GM12878 (cell line): ENCODE data around the gene EEIG2. TPM values are rescaled to one million over a fixed set of nuclear protein-coding genes. Genes with fewer than 3 reads are reported as not detected.

Source experiments
- ATAC-seq: fragments of 200-7000 bp; cut with Tn5 transposase; 3 replicates; pipeline ENCODE4 v1.9.1; 2020; ENCODE audit warnings: mild to moderate bottlenecking, moderate library complexity
- BruUV-seq: library from RNA; stranded (reverse); fragments of 400-500 nt; replicated peaks from 2 replicates; lab custom pipeline; 2021; lab: Mats Ljungman, UMichigan
- CTCF ChIA-PET: fragments of 300-600 bp; sonication (Branson Sonifier 250); formaldehyde crosslinking; extraction: SDS; loops from one replicate; lab custom pipeline; 2021; ENCODE audit warnings: inconsistent platforms; lab: Yijun Ruan, JAX
- POLR2A ChIA-PET: fragments of 350-600 bp; formaldehyde crosslinking; extraction: SDS; loops from one replicate; lab custom pipeline; 2021; ENCODE audit warnings: inconsistent platforms; lab: Charles Lee
- RAD21 ChIA-PET: fragments of 300-600 bp; sonication (Branson Sonifier 250); formaldehyde crosslinking; loops from one replicate; lab custom pipeline; 2023; ENCODE audit warnings: antibody characterized with exemption; ENCODE audit not compliant: unreplicated experiment; lab: Charles Lee
- SMC1A ChIA-PET: fragments of 300-600 bp; sonication (Branson Sonifier 250); formaldehyde crosslinking; loops from one replicate; lab custom pipeline; 2023; ENCODE audit not compliant: unreplicated experiment, uncharacterized antibody; lab: Charles Lee
- DNase-seq: peaks from one replicate; pipeline ENCODE4 v3.0.0-alpha.2; 2011; ENCODE audit warnings: low read depth, low spot score
- FAIRE-seq: peaks from 3 replicates; lab custom pipeline; 2011; peaks lifted over from hg19 to GRCh38; lab: Jason Lieb, UNC
- H2AFZ ChIP-seq: 2 replicates; pipeline ENCODE4 v1.6.0; 2011; ENCODE audit warnings: low read depth, low read length, control low read depth; ENCODE audit not compliant: control insufficient read depth
- H3K27ac ChIP-seq: 2 replicates; pipeline ENCODE4 v1.5.1; 2011; ENCODE audit warnings: control low read depth; ENCODE audit not compliant: control insufficient read depth, insufficient read depth
- H3K27me3 ChIP-seq, 2 experiments: replicated peaks in 1 of 2; 2 replicates each; pipeline versions ENCODE4 v1.6.0 to v1.6.1; 2011; ENCODE audit warnings: low read length in 1 of 2; ENCODE audit not compliant: control insufficient read depth in 2 of 2, insufficient read depth in 2 of 2
- H3K36me3 ChIP-seq, 2 experiments: 2 replicates each; pipeline ENCODE4 v1.5.1; 2011; ENCODE audit warnings: low read length in 1 of 2; ENCODE audit not compliant: control insufficient read depth in 2 of 2, insufficient read depth in 2 of 2
- H3K4me1 ChIP-seq: 2 replicates; pipeline ENCODE4 v1.6.1; 2011; ENCODE audit warnings: mild to moderate bottlenecking, low read length, moderate library complexity, mixed read lengths; ENCODE audit not compliant: control insufficient read depth, insufficient read depth
- H3K4me2 ChIP-seq: 2 replicates; pipeline ENCODE4 v1.6.0; 2011; ENCODE audit warnings: control low read depth; ENCODE audit not compliant: control insufficient read depth, insufficient read depth
- H3K4me3 ChIP-seq: fragments of 200-600 bp; sonication (generic); 2 replicates; pipeline ENCODE4 v1.5.1; 2016
- H3K79me2 ChIP-seq: 2 replicates; pipeline ENCODE4 v1.6.0; 2011; ENCODE audit warnings: low read length; ENCODE audit not compliant: control insufficient read depth, insufficient read depth
- H3K9ac ChIP-seq: 2 replicates; pipeline ENCODE4 v1.8.0; 2011; ENCODE audit warnings: low read length, control low read depth, mixed read lengths; ENCODE audit not compliant: control insufficient read depth, insufficient read depth
- H3K9me3 ChIP-seq: replicated peaks from 3 replicates; pipeline ENCODE4 v1.5.1; 2011; ENCODE audit warnings: mild to moderate bottlenecking, low read length; ENCODE audit not compliant: control insufficient read depth, insufficient read depth
- H4K20me1 ChIP-seq: 2 replicates; pipeline ENCODE4 v1.6.0; 2011; ENCODE audit not compliant: control insufficient read depth, insufficient read depth
- CBFB ChIP-seq: IDR thresholded peaks from 2 replicates; pipeline ENCODE4 v1.6.1; 2016; ENCODE audit warnings: antibody characterized with exemption, low read depth
- KDM1A ChIP-seq: fragments of 200-600 bp; sonication (generic); IDR thresholded peaks from 2 replicates; pipeline ENCODE4 v1.6.1; 2016; ENCODE audit warnings: borderline replicate concordance
- SUPT20H ChIP-seq: IDR thresholded peaks from 2 replicates; pipeline ENCODE4 v1.6.1; 2011; ENCODE audit warnings: low read depth, mild to moderate bottlenecking, low read length, moderate library complexity, borderline replicate concordance; ENCODE audit not compliant: control insufficient read depth
- TCF3 ChIP-seq: IDR thresholded peaks from 2 replicates; pipeline ENCODE4 v1.6.1; 2012; ENCODE audit warnings: low read depth, mild to moderate bottlenecking, low read length, borderline replicate concordance; ENCODE audit not compliant: insufficient read depth
- TCF7 ChIP-seq: IDR thresholded peaks from 2 replicates; pipeline ENCODE4 v1.6.1; 2014; ENCODE audit warnings: antibody characterized with exemption, borderline replicate concordance
- ZNF384 ChIP-seq: IDR thresholded peaks from 2 replicates; pipeline ENCODE4 v1.6.1; 2012; ENCODE audit warnings: low read depth, mild to moderate bottlenecking, low read length, improper control_type of control experiment, borderline replicate concordance
- WGBS: methylation state at CpG from one replicate; pipeline ENCODE4 v1.1.6; 2016; ENCODE audit warnings: low lambda C conversion rate; ENCODE audit not compliant: insufficient replicate concordance, insufficient coverage; ENCODE audit errors: missing lambda C conversion rate; 5-methylcytosine and 5-hydroxymethylcytosine counted together
- in situ Hi-C: fragments of 300-500 bp; cut with MboI; formaldehyde crosslinking; loops from 9 replicates; pipeline ENCODE4 v1.14.3; 2018; ENCODE audit warnings: mixed read lengths
- intact Hi-C: fragments of 100-400 bp; cut with micrococcal nuclease; formaldehyde crosslinking; loops from one replicate; pipeline ENCODE4 v1.14.2; 2022; ENCODE audit not compliant: unreplicated experiment
- polyA plus RNA-seq, 11 experiments: library from polyadenylated mRNA; depleted of rRNA in 4 of 11; unstranded in 6 of 11; stranded (reverse) in 5 of 11; fragments of >200 nt; fragmentation: Nextera tagmentation in 4 of 11; fragmentation: Illumina TruSeq in 1 of 11; extraction: Ambion mirVana in 4 of 11; extraction: Trizol in 1 of 11; gene quantifications; 1 replicate in 1 of 11; 2 replicates in 10 of 11; pipeline versions ENCODE4 v1.2.1 to v1.2.3, GENCODE V29; 2011 to 2016; ENCODE audit warnings: inconsistent platforms in 2 of 11, missing spikeins in 2 of 11, low read depth in 1 of 11
- total RNA-seq, 4 experiments: library from RNA; depleted of rRNA in 3 of 4; stranded (reverse); fragments of >200 nt in 3 of 4; fragmentation: Illumina TruSeq in 1 of 4; extraction: Trizol in 1 of 4; gene quantifications; 2 replicates each; pipeline versions ENCODE4 v1.2.1 to v1.2.3, GENCODE V29; 2013 to 2021
- TF ChIP-seq, protein P1 (sequence below): fragments of 450-650 bp; IDR thresholded peaks from 2 replicates; pipeline ENCODE4 v1.6.1; 2016; ENCODE audit warnings: mild to moderate bottlenecking
- TF ChIP-seq, protein P2 (sequence below): fragments of 450-650 bp; IDR thresholded peaks from 2 replicates; pipeline ENCODE4 v1.6.1; 2018; ENCODE audit warnings: borderline replicate concordance, mild to moderate bottlenecking; ENCODE audit not compliant: partially characterized antibody
- TF ChIP-seq, protein P3 (sequence below): IDR thresholded peaks from 2 replicates; pipeline ENCODE4 v1.6.1; 2011; ENCODE audit warnings: mild to moderate bottlenecking, low read depth, low read length, moderate library complexity; ENCODE audit not compliant: insufficient replicate concordance

The EEIG2 gene
- total and polyA plus RNA-seq, 10 of the 15 experiments (the other 5 are each of a cell fraction or from before 2014, with no cell fraction given): 1.4 to 17.2 (median 9.8) TPM

DNA sequence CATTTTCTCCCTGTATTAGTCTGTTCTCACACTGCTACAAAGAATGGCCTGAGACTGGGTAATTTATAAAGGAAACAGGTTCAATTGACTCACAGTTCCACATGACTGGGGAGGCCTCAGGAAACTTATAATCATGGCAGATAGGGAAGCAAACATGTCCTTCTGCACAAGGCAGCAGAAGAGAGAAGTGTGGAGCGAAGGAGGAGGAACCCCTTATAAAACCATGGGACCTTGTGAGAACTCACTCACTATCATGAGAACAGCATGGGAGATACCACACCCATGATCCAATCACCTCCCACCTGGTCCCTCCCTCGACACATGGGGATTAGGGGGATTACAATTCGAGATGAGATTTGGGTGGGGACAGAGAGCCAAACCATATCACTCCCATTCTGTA lies 35.2 kb upstream of the EEIG2 start (continued):
- no peak for TF ChIP-seq SUPT20H
- TF ChIP-seq, protein P1, sequence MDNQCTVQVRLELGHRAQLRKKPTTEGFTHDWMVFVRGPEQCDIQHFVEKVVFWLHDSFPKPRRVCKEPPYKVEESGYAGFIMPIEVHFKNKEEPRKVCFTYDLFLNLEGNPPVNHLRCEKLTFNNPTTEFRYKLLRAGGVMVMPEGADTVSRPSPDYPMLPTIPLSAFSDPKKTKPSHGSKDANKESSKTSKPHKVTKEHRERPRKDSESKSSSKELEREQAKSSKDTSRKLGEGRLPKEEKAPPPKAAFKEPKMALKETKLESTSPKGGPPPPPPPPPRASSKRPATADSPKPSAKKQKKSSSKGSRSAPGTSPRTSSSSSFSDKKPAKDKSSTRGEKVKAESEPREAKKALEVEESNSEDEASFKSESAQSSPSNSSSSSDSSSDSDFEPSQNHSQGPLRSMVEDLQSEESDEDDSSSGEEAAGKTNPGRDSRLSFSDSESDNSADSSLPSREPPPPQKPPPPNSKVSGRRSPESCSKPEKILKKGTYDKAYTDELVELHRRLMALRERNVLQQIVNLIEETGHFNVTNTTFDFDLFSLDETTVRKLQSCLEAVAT: no peak
- TF ChIP-seq, protein P2, sequence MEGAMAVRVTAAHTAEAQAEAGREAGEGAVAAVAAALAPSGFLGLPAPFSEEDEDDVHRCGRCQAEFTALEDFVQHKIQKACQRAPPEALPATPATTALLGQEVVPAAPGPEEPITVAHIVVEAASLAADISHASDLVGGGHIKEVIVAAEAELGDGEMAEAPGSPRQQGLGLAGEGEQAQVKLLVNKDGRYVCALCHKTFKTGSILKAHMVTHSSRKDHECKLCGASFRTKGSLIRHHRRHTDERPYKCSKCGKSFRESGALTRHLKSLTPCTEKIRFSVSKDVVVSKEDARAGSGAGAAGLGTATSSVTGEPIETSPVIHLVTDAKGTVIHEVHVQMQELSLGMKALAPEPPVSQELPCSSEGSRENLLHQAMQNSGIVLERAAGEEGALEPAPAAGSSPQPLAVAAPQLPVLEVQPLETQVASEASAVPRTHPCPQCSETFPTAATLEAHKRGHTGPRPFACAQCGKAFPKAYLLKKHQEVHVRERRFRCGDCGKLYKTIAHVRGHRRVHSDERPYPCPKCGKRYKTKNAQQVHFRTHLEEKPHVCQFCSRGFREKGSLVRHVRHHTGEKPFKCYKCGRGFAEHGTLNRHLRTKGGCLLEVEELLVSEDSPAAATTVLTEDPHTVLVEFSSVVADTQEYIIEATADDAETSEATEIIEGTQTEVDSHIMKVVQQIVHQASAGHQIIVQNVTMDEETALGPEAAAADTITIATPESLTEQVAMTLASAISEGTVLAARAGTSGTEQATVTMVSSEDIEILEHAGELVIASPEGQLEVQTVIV: no peak
- no peak for TF ChIP-seq ZNF384
- TF ChIP-seq, all 136 proteins: peak for 0

DNA sequence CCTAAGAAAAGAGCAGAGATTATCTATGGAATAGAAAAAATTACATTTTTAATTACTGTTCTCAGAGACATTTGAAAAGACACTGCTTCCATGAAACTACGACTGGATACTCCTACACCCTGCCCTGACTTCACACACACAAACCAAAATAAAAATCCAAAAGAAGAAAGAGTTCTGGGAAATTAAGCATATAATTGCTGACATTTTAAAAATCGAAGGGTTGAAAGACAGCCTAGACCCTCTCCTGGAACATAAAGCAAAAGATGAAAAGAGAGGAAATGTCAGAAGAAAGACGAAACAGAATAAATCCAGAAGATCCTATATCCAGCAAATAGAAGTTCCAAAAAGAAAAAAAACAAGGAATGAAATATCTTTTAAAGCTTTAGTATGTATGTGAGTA lies 32.8 kb upstream of the EEIG2 start:
- ChIA-PET SMC1A (interaction anchor here (1.0 kb wide), 1 partner anchor 15 kb away, joined by 5 read pairs; no protein-coding TSS in a partner anchor), POLR2A (interaction anchor here (0.9 kb wide), 1 partner anchor 33 kb away, joined by 3 read pairs; the partner anchor contains the start of gene EEIG2), CTCF (interaction anchor here (2.0 kb wide), 1 partner anchor 33 kb away, joined by 7 read pairs; the partner anchor contains the start of gene EEIG2), RAD21 (no interaction called here)
- no peak overlapping the region for H3K9ac ChIP-seq
- H3K27me3 ChIP-seq: no peaks in the 10 kb centered on the region
- H3K4me2 ChIP-seq: no peak overlapping the region
- no peak overlapping the region for H3K4me3 ChIP-seq
- intact Hi-C loops: no loop called here
- DNase-seq (no peak), FAIRE-seq (no peak), ATAC-seq (no peak)
- BruUV-seq: no TSS peak
- H3K27ac ChIP-seq: no peak overlapping the region
- H3K36me3 ChIP-seq: no peaks in the 10 kb centered on the region
- TF ChIP-seq KDM1A (no peak), TCF7 (no peak), TCF3 (no peak), CBFB (no peak)
- TF ChIP-seq, protein P3, sequence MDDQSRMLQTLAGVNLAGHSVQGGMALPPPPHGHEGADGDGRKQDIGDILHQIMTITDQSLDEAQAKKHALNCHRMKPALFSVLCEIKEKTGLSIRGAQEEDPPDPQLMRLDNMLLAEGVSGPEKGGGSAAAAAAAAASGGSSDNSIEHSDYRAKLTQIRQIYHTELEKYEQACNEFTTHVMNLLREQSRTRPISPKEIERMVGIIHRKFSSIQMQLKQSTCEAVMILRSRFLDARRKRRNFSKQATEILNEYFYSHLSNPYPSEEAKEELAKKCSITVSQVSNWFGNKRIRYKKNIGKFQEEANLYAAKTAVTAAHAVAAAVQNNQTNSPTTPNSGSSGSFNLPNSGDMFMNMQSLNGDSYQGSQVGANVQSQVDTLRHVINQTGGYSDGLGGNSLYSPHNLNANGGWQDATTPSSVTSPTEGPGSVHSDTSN: no peak
- H4K20me1 ChIP-seq: no peaks in the 10 kb centered on the region
- no peaks in the 10 kb centered on the region for H3K79me2 ChIP-seq
- 36% methylated on average over 3 of the region's 3 CpGs for WGBS
- no peak overlapping the region for H2AFZ ChIP-seq
- H3K4me1 ChIP-seq: no peaks in the 10 kb centered on the region
- no peaks in the 10 kb centered on the region; the same call in 1 of the 3 replicates for H3K9me3 ChIP-seq
- in situ Hi-C loops: loop anchor here (25.0 kb wide), 1 partner anchor 1065 kb away; no protein-coding TSS in a partner anchor
